DMS153 treated with DMSO at 0.1 percent for 48 hours (cell line): ENCODE measurements around the gene MSH5.
"Not testable (repeated sequence)": the region's sequence is repeated elsewhere in the genome, so short reads cannot be mapped to it uniquely, and the experiment has no call there.

Experiments
- DNase-seq: peaks from one replicate; lab custom pipeline; 2025; ENCODE audit not compliant: unreplicated experiment; lab: John Stamatoyannopoulos, UW

Gene MSH5

GRCh38 chr6:31739639-31740396 lies at the start of gene MSH5:
MSH5 (plus strand) TSS chr6:31740005; CDS start chr6:31740467, 462 bp downstream.
- peak; percentile 97 for DNase-seq

GRCh38 chr6:31690231-31691077 lies 49.4 kb upstream of the MSH5 start:
- no peak for DNase-seq

- no peak for DNase-seq
These were observed 48.7 kb upstream of the MSH5 start for GRCh38 chr6:31691078-31691463.

GRCh38 chr6:31691564-31692108 lies 48.2 kb upstream of the MSH5 start:
- no peak for DNase-seq

GRCh38 chr6:31692353-31692752 lies 47.5 kb upstream of the MSH5 start:
- no peak for DNase-seq

GRCh38 chr6:31692886-31693285 lies 46.9 kb upstream of the MSH5 start:
- no peak for DNase-seq

GRCh38 chr6:31693535-31693934 lies 46.3 kb upstream of the MSH5 start:
- no peak for DNase-seq

GRCh38 chr6:31697555-31697954 lies 42.2 kb upstream of the MSH5 start:
- no peak for DNase-seq

GRCh38 chr6:31700740-31701401 lies 38.9 kb upstream of the MSH5 start:
- DNase-seq: no peak

- no peak for DNase-seq
These were observed 38.0 kb upstream of the MSH5 start for GRCh38 chr6:31701666-31702404.

- no peak for DNase-seq
These were observed 37.4 kb upstream of the MSH5 start for GRCh38 chr6:31702405-31702818.

GRCh38 chr6:31702819-31703716 lies 36.7 kb upstream of the MSH5 start, which contains the start of gene ABHD16A:
ABHD16A (minus strand) TSS chr6:31703324; CDS start chr6:31703281, 43 bp downstream.
- peak; percentile 89 for DNase-seq

- DNase-seq: no peak
These were observed 33.9 kb upstream of the MSH5 start for GRCh38 chr6:31705931-31706330.

GRCh38 chr6:31706599-31706998 lies 33.2 kb upstream of the MSH5 start, which contains the start of gene LY6G6F:
LY6G6F (plus strand) TSS chr6:31706866; CDS start chr6:31706907, 41 bp downstream.
- no peak for DNase-seq

- no peak for DNase-seq
These were observed 32.1 kb upstream of the MSH5 start for GRCh38 chr6:31707701-31708100.

GRCh38 chr6:31708224-31708623 lies 31.6 kb upstream of the MSH5 start:
- no peak for DNase-seq

GRCh38 chr6:31709157-31709556 lies 30.6 kb upstream of the MSH5 start:
- DNase-seq: not testable (repeated sequence)

GRCh38 chr6:31710523-31711219 lies 29.1 kb upstream of the MSH5 start:
- no peak for DNase-seq

- DNase-seq: no peak
These were observed 28.6 kb upstream of the MSH5 start for GRCh38 chr6:31711233-31711632.
